ENCODE results near the gene PARM1. TPM values are rescaled to one million over a fixed set of nuclear protein-coding genes. Genes with fewer than 3 reads are reported as not detected.
"Not testable (repeated sequence)": the region's sequence is repeated elsewhere in the genome, so short reads cannot be mapped to it uniquely, and the experiment has no call there.

PARM1 gene
- total RNA-seq, 2 donors from 2014 or later: 266 to 282 TPM

DNA sequence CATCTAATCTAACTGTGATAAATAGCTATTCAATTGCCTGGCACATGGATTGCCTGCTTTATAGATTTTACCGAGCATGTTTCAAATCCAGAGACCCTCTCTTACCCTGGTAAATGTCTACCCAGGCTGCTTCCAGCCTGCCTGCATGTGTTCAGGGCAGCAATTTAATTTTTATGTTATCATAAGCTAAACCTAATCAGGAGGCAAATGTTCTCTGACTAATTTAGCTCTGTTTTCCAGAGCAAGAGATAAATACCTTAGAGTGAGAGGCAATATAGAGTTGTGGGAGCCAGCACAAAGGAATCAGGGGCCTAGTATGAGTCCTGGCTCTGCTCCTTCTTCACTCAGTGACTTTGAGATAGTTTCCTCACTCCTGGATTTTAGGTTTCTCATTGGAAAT lies 37.7 kb downstream of the PARM1 start:
- no peak for DNase-seq
- intact Hi-C loops (cut with DNase I, micrococcal nuclease): no loop called here

DNA sequence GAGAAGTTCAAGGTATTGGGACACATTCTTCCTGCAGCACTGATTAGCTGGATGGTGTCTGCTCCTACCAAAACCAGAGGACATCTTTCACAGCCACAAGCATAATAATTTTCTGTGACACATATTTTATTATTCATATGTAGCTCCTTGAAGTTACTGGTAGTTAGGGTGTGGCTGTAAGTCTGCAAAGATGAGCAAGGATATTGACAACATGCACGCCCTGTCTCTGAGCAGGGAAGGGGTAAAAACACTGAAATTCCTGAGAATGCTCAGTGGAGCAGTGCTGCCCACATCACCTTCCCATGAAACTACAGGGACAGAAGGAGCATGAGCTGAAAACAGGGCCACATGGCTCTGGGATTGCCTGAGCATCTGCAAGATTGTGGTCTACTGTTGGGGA lies 38.9 kb downstream of the PARM1 start:
- DNase-seq: no peak
- no peak for ATAC-seq
- intact Hi-C loops (cut with DNase I, micrococcal nuclease): no loop called here

More for the DNA sequence above, 37.7 kb downstream of the PARM1 start:
- ATAC-seq: no peak

DNA sequence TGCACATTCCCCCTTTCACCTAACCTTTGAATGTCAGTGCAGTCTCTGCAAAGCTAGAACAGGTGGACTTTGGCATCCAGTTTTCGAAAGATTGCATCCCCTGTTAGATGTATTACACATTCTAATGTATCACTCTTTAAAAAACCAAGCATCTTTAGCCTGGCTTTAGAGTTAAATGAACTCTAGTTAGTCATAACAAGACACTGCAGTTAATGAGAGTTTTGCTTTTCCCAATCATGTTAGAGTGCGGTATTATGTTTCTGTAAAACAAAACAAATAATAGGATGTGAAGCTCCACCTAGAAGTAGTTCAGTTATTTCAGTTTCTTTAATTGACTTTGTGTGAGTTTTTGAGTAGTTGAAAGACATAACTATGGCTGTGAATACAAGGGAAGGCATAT lies 42.2 kb downstream of the PARM1 start:
- no peak for DNase-seq
- intact Hi-C loops (cut with DNase I, micrococcal nuclease): no loop called here
- no peak for ATAC-seq

- ATAC-seq (peak; percentile 44), DNase-seq (no peak)
- intact Hi-C loops (cut with DNase I, micrococcal nuclease): no loop called here
Observed at GRCh38 chr4:74975848-74976824, 43.2 kb downstream of the PARM1 start.

- no peak for DNase-seq
- no peak for ATAC-seq
- intact Hi-C loops (cut with DNase I, micrococcal nuclease): no loop called here
Observed at GRCh38 chr4:74982546-74983252, 49.8 kb downstream of the PARM1 start.

GRCh38 chr4:74983253-74983635 lies 50.3 kb downstream of the PARM1 start:
- intact Hi-C loops (cut with DNase I, micrococcal nuclease): no loop called here
- no peak for DNase-seq
- ATAC-seq: no peak

DNA sequence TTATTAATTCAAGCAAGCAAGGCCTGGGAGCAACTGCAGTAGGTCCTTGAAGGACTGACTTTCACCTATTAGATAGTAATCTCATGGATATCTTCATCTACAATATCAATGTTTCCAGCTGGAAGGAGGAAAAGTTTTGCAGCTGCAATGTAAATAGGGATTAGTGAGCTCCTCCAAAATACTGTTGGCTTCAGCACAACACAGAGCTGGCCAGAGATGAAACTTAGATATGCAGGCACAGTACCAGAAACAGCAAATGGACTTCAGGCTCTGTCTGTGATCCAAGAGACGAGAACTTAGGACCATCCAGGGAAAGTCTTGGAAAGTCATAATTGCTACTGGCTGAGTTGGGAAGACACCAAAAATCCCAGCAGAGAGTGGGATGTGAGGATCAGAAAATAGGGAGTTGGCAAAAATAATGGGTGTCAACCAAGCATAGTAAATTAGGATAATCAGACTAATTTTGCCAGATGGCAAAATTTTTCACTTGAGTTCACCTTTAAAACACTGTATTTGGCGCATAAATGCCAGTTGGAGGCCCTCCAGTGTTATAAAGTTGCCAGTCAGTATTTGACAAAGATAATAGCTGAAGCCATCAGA lies 57.5 kb downstream of the PARM1 start:
- no peak for ATAC-seq
- no peak for DNase-seq
- intact Hi-C loops (cut with DNase I, micrococcal nuclease): no loop called here

GRCh38 chr4:74994436-74994835 lies 61.5 kb downstream of the PARM1 start:
- ATAC-seq; DNase-seq; intact Hi-C loops (cut with DNase I, micrococcal nuclease): not testable (repeated sequence)

DNA sequence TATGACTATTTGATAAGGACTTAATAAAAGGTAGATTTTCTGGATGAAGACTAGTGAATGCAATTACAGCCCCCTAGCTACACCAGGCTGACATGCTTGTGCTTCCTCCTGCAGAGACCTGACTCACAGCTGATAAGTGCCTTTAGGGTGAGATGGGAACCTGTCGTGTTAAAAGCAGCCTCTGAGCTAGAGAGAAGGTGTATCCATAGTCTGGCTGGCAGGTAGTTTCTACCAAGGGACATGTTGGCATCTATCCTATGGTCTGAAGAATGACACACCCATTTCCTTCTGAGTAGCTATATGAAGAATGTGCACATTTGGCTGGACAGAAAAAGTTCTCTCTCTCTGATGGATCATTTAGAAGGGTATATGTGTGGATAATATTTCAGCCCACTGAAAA lies 64.1 kb downstream of the PARM1 start:
- intact Hi-C loops (cut with DNase I, micrococcal nuclease): no loop called here
- DNase-seq (no peak), ATAC-seq (peak; percentile 49)

GRCh38 chr4:74997948-74998729 lies 65.2 kb downstream of the PARM1 start:
- ATAC-seq: no peak
- intact Hi-C loops (cut with DNase I, micrococcal nuclease): no loop called here
- no peak for DNase-seq

- intact Hi-C loops (cut with DNase I, micrococcal nuclease): no loop called here
- DNase-seq (no peak), ATAC-seq (no peak)
Observed at GRCh38 chr4:74999714-75000309, 66.9 kb downstream of the PARM1 start.

GRCh38 chr4:75001871-75002270 lies 69.0 kb downstream of the PARM1 start:
- ATAC-seq: no peak
- DNase-seq: no peak
- intact Hi-C loops (cut with DNase I, micrococcal nuclease): no loop called here

DNA sequence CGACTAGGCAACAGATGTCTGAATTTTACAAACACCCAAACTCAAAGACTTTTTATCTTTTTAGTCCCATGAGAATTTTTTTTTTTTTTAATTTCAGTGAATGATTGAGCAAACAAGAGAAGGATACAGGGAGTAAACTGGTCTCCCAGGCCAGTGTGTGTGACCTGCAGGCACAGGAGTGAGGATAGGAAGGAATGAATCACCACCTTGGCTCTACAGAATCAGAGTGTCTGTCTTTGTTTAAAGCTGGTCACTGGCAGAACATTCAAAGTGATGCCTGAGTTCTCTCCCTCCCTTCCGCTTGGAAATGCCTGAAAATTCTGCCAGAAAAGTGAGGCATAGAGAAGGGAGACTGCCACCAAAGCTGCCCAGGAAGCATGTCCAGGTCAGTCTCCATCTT lies 69.5 kb downstream of the PARM1 start:
- DNase-seq: no peak
- no peak for ATAC-seq
- intact Hi-C loops (cut with DNase I, micrococcal nuclease): no loop called here

- intact Hi-C loops (cut with DNase I, micrococcal nuclease): no loop called here
- no peak for DNase-seq
- ATAC-seq: no peak
Observed at GRCh38 chr4:75003979-75004378, 71.1 kb downstream of the PARM1 start.

- DNase-seq (no peak), ATAC-seq (peak; percentile 46)
- intact Hi-C loops (cut with DNase I, micrococcal nuclease): no loop called here
Observed at GRCh38 chr4:75004755-75005668, 72.1 kb downstream of the PARM1 start.

DNA sequence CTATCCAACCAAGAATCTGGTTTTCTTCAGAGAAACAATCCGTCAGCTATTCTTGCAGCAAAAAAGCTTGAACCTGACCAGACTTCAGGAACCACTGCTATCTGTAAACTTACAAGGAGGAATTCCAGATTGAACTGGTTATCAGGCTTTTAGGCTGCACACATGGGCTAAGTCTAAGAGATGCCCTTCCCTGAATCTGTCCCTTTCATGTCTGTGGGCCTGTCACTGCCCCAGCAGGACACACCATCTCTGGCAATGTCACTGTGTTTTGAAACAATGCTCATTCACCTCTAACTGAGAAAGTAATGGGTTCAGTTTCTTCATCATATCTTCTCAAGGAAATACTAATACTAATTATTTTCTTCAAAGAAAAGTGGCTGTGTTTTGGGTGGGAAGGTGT lies 72.8 kb downstream of the PARM1 start:
- intact Hi-C loops (cut with DNase I, micrococcal nuclease): no loop called here
- DNase-seq (no peak), ATAC-seq (no peak)

GRCh38 chr4:75007891-75008290 lies 75.0 kb downstream of the PARM1 start:
- no peak for ATAC-seq
- DNase-seq: no peak
- intact Hi-C loops (cut with DNase I, micrococcal nuclease): no loop called here

GRCh38 chr4:75009138-75009537 lies 76.2 kb downstream of the PARM1 start:
- no peak for DNase-seq
- no peak for ATAC-seq
- intact Hi-C loops (cut with DNase I, micrococcal nuclease): no loop called here
